NOMO-1 treated with dmso at 0.1 percent for 144 hours (cell line): ENCODE measurements around the gene OR3A1.
"Not testable (repeated sequence)": the region's sequence is repeated elsewhere in the genome, so short reads cannot be mapped to it uniquely, and the experiment has no call there.

Experiments used
- DNase-seq: peaks from one replicate; lab custom pipeline; 2025; ENCODE audit not compliant: unreplicated experiment; lab: John Stamatoyannopoulos, UW

Gene OR3A1, protein sequence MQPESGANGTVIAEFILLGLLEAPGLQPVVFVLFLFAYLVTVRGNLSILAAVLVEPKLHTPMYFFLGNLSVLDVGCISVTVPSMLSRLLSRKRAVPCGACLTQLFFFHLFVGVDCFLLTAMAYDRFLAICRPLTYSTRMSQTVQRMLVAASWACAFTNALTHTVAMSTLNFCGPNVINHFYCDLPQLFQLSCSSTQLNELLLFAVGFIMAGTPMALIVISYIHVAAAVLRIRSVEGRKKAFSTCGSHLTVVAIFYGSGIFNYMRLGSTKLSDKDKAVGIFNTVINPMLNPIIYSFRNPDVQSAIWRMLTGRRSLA

DNA sequence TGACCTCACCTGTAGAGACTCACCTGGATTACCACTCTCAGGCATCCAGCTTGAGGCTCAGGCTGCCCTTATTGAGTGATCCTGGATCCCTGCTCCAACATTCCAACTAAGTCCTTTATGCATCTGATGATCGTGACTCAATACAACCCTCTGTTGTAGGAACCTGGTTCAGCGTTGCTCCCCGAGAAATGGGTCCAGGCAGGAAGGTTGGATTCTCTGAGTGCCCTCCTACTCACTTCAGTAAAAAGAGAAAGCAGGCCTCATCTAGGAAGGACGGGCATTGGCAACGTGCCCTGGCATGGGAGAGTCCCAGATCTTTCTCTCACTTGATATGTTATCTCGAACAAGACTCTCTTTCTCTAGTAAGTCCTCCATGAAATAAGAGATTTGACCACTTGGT lies at the start of gene OR3A1:
Gene OR3A1, minus strand, starts transcription at position 101 of the 400 bp plus-strand sequence. CDS start 5,778 bp downstream, outside the sequence.
- DNase-seq: no peak

DNA sequence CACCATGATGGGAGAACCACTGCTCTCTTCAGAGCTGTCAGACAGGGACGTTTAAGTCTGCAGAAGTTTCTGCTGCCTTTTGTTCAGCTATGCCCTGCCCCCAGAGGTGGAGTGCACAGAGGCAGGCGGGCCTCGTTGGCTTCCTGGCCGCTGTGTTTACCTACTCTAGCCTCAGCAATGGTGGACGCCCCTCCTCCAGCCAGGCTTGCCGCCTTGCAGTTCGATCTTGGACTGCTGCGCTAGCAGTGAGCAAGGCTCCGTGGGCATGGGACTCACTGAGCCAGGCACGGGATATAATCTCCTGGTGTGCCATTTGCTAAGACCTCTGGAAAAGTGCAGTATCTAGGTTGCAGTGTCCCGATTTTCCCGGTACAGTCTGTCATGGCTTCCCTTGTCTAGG lies 44.6 kb upstream of the OR3A1 start:
- not testable (repeated sequence) for DNase-seq

DNA sequence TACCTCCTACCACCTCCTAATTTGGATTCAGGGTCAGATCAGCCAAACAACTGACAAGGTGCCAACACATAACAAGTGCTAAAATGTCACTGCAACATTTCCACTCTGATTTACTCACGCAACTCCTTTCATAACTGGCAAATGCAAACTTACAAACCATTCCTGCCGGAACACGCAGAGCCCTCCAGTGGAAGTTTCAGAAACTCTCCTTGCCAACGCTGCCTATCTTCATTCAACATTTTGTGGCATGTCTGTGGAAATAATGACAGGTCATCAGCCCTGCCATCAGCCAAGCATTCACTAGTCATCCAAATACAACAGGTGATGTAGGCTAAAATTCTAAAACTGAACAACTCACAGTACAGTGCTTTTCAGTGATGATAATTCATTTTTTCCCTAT lies 37.7 kb upstream of the OR3A1 start:
- no peak for DNase-seq

- DNase-seq: no peak
Measured at GRCh38 chr17:3318336-3318735, 20.2 kb upstream of the OR3A1 start.

DNA sequence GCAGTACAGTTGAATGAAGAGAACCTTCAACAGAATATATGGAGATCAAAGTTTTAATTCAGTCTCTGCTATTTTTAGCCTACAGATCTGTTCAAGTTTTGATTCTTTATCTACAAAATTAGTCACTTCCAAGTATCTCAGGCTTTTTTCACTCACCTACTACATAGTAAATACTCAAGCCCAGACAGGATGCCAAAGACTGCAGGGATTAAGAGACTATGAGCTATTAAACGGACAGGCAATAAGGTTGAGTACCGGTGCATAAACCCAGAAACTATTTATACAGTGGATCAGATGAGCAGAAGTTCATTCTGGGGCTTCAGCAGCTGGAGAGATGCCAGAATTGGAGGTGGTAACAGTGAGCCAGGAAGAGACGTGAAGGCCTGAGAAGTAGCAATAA lies 18.7 kb upstream of the OR3A1 start:
- no peak for DNase-seq

DNA sequence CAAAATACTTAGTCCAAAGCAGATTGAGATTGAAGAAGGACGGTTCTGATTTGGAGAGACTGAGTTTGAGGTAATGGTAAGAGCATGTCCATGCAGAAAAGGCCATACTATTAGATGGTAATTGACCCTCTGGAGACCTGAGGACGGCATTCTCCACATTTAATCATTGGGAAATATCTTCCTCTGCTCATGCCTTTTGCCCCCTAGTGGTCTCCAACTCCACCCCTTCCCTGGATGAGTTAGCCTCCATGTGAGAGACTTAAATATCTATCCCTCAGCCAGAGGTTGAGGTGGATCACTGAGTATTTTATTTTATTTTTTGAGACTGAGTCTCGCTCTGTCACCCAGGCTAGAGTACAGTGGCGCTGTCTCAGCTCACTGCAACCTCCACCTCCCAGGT lies 10.4 kb upstream of the OR3A1 start:
- DNase-seq: no peak

DNA sequence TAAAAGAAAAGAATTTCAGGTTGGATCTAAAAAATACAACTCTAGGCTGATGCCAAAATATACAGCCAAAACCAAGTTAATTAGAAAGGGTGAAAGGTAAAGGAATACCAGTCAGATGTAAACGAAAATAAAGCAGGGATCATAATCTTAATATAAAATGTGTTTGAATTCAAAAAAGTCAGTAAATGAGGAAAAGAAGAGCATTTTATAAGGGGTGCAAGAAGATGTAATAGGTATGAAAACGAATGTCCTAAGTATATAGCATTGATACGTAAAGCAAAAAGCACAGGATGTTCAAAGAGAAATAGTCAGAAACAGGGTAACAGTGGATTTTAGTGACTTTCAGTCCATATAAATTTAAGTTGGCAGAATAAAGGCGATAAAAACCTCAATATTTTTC lies 2.5 kb downstream of the OR3A1 start:
- no peak for DNase-seq

DNA sequence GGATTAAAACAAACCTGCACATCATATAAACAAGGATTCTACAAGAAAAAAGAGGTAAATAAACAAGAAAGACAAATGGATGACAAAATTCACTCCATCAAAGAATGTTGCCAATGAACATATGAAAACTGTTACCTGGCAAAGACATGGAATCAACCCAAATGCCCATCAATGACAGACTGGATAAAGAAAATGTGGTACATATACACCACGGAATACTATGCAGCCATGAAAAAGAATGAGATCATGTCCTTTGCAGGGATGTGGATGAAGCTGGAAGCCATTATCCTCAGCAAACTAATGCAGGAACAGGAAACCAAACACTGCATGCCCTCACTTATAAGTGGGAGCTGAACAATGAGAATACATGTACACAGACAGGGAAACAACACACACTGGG lies 4.6 kb downstream of the OR3A1 start:
- DNase-seq: not testable (repeated sequence)

GRCh38 chr17:3282901-3283300 lies 15.3 kb downstream of the OR3A1 start:
- no peak for DNase-seq

DNA sequence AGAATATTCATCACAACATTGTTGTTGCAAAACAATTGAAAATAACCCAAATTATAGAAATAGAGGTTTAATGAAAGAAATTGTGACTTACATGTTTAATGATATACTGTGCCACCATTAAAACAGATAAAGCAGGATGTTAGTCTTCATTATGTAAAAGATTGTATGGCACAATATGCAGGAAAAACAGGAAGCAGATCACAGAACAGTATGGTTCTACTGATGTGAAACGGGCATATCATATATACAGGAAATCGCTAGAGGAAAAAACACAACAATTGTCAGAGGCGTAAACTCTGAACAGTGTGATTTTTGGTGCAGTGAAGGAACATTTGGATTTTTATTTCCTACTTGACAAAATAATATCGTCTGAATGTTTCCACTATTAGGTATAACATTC lies 22.0 kb downstream of the OR3A1 start:
- DNase-seq: no peak

DNA sequence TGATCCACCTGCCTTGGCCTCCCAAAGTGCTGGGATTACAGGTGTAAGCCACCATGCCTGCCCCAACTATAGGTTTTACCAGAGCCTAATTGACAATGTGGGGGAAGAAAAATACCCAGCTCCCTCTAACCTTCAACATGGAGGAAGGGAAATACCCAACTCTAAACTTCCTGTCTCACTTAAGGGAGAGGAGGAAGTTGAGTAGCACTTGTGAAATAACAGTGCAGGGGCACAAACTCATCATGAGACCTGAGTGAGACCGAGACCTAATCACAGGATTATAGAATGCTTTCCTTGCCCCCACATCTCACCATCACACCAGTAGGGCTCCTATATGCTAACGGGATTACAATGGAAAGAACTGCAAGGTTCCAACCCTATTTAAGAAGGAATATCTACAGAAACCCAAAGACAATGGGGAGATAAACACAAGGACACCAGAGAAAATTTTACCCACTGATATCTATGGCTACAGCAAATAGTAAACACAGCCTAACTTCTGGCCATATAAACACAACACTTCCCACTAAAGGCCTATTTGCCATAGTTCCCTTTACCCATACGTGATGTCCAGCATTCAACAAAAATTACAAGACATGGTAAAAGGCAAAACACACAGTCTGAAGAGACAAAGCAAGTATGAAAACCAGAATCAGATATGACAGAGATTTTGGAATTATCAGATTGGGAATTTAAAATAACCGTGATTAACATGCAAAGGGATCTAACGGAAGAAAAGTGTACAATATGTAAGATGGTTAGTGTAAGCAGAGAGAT lies 26.9 kb downstream of the OR3A1 start:
- DNase-seq: no peak

GRCh38 chr17:3260600-3260999 lies 37.6 kb downstream of the OR3A1 start:
- no peak for DNase-seq

DNA sequence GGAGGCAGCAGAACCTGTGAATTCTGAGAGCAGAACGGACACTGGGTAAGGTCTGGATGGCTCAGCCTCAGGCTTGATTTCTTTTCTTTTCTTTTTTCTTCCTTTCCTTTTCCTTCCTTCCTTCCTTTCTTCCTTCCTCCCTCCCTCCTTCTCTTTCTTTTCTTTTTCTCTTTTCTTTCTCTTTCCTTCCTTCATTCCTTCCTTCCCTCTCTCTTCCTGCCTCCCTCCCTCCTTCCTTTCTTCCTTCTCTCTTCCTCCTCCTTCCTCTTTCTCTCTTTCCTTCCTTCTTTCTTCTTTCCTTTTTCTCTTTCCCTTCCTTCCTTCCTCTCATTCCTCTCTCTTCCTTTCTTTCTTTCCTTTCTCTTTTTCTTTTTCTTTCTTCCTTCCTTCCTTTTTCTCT lies 38.0 kb downstream of the OR3A1 start:
- no peak for DNase-seq

DNA sequence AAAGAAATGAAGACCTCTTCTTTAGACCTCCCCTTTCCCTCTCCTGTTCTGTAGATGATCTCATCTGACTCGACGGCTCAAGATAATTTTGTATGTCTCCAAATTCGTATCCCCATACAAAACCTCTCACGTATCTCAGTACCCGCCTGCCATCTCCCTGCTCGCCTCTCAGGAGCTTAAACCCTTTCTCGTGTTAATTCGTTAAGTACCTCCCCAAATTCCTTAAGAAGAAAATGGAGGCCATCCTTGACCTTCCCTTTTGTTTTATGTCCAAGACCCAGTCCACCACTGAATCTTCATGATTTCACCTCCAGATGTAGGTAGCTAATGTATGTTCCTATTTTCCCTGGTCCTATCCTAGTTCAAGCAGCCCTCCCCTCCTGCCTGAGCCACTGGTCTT lies 41.6 kb downstream of the OR3A1 start:
- DNase-seq: no peak

DNA sequence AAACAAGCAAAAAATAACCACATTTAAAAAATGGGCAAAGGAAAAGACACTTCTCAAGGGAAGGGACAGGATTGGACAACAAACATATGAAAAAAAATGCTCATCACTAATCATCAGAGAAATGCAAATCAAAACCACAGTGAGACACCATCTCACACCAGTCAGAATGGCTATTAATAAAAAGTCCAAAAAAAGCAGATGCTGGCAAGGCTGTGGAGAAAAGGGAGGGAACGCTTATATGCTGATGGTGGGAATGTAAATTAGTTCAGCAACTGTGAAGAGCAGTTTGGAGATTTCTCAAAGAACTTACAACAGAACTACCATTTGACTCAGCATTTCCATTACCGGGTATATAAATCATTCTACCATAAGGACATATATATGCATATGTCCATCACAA lies 49.1 kb downstream of the OR3A1 start:
- DNase-seq: not testable (repeated sequence)

DNA sequence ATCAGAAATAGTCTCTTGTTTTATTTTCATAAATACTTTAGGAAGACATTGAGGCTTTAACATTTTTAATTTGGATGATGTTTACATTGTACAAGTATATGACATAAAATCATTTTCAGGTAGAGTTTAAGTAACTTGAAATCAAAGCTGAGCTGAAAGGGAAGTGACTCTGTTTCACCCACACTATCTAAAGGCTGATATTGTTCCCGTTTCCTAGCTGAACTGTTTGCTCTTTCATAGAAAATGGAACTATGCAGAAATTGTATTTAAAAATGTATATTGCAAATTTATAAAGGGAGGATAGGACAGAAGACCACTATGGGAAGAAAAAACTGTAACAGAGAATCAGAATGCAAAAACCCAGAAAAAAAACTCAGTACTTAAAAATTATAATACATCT lies 53.3 kb downstream of the OR3A1 start:
- not testable (repeated sequence) for DNase-seq

DNA sequence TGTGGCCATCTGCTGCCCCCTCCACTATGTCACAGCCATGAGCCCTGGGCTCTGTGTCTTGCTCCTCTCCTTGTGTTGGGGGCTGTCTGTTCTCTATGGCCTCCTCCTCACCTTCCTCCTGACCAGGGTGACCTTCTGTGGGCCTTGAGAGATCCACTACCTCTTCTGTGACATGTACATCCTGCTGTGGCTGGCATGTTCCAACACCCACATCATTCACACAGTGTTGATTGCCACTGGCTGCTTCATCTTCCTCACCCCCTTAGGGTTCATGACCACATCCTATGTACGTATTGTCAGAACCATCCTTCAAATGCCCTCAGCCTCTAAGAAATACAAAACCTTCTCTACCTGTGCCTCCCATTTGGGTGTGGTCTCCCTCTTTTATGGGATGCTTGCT lies 57.1 kb downstream of the OR3A1 start:
- DNase-seq: not testable (repeated sequence)
